ENCODE measurements around the gene CACNA2D3.

DNA sequence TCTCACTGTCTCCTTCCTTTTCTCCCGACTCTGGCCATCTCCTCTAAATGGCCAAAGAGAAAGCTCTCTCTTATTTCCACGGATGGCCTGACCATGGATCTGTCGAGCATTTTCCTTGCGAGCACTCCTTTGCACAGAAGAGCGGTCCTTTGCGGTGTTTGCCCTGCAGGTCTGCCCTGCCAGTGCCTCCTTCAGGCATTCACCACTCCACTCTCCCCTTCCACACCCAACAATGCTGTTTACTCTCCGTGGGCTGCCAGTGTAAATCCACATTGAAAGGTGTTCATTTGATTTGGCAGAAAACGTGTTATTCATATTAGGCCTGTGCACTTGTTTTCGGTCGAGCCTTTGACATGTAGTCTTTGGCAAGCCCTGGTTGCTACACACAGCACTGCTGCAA, 49.6 kb downstream of the CACNA2D3 start:
- TF ChIP-seq TARDBP (IDR thresholded peaks at IDR 0.05) (no peak), SP1 (IDR thresholded peaks at IDR 0.05) (no peak), ELF4 (IDR thresholded peaks at IDR 0.05) (no peak), SUZ12 (IDR thresholded peaks at IDR 0.05) (no peak), HDGF (IDR thresholded peaks at IDR 0.05; ENCODE audit: borderline replicate concordance) (no peak)

Measured in HEK293T (cell line).